ENCODE measurements around the gene MYCN. TPM values are rescaled to one million over a fixed set of nuclear protein-coding genes. Genes with fewer than 3 reads are reported as not detected.

The MYCN gene
- polyA plus RNA-seq, 1 donor (not counting 4 experiments of a cell fraction or from before 2014, with no cell fraction given), result not detected

GRCh38 chr2:15930589-15931318 lies 9.6 kb upstream of the MYCN start:
- Histone ChIP-seq H4K20me1 (ENCODE audit: control insufficient read depth, extremely low read depth, insufficient read depth, low read length) (no peaks in the 10 kb centered on the region), H3K36me3 (ENCODE audit: control insufficient read depth in 2 of 2, extremely low read depth in 1 of 2, insufficient read depth in 2 of 2, low read length in 2 of 2) (no peaks in the 10 kb centered on the region), H3K27me3 (ENCODE audit: control insufficient read depth, extremely low read depth, insufficient read depth, low read length) (no peaks in the 10 kb centered on the region), H3K9me1 (ENCODE audit: control insufficient read depth, extremely low read depth, insufficient read depth, low read length) (no peaks in the 10 kb centered on the region), H3K79me2 (ENCODE audit: control insufficient read depth, insufficient read depth, low read length) (no peaks in the 10 kb centered on the region), H3K9me3 (ENCODE audit: control insufficient read depth, low read depth, low read length) (no peaks in the 10 kb centered on the region), H3K9ac (ENCODE audit: control insufficient read depth, extremely low read depth, insufficient read depth, low read length) (no peak overlapping the region), H3K4me3 (ENCODE audit: control insufficient read depth in 2 of 3, extremely low read depth in 1 of 3, insufficient read depth in 2 of 3, low read depth in 1 of 3, low read length in 3 of 3) (no peak overlapping the region), H3K4me1 (ENCODE audit: control insufficient read depth, extremely low read depth, insufficient read depth, low read length) (no peaks in the 10 kb centered on the region), H3K27ac (ENCODE audit: control insufficient read depth, insufficient read depth, low read length) (no peak overlapping the region), H2AFZ (ENCODE audit: control insufficient read depth, low read length) (no peak overlapping the region), H3K4me2 (ENCODE audit: control insufficient read depth, extremely low read depth, insufficient read depth, low read depth, low read length) (no peak overlapping the region)
- DNase-seq (ENCODE audit: low read depth, low spot score) (no peak), FAIRE-seq (no peak)
- dilution Hi-C loops (cut with MboI; ENCODE audit: extremely low pct_ligation_motif_present, low sequenced_read_pairs), result loop anchor here (25.0 kb wide), 1 partner anchor 582 kb away; no protein-coding TSS in a partner anchor
- TF ChIP-seq CTCF (optimal IDR thresholded peaks at IDR 0.05 in 1 of 3, IDR thresholded peaks at IDR 0.05 in 1 of 3, conservative IDR thresholded peaks at IDR 0.05 in 1 of 3; ENCODE audit: extremely low read depth in 1 of 3, insufficient read depth in 2 of 3, low read length in 3 of 3), result no peak
- TF ChIP-seq EZH2 (IDR thresholded peaks at IDR 0.05; ENCODE audit: low read length), result no peak

- Histone ChIP-seq H3K27ac (ENCODE audit: control insufficient read depth, insufficient read depth, low read length) (no peak overlapping the region), H4K20me1 (ENCODE audit: control insufficient read depth, extremely low read depth, insufficient read depth, low read length) (no peaks in the 10 kb centered on the region), H3K79me2 (ENCODE audit: control insufficient read depth, insufficient read depth, low read length) (no peaks in the 10 kb centered on the region), H3K9ac (ENCODE audit: control insufficient read depth, extremely low read depth, insufficient read depth, low read length) (no peak overlapping the region), H2AFZ (ENCODE audit: control insufficient read depth, low read length) (no peak overlapping the region), H3K4me2 (ENCODE audit: control insufficient read depth, extremely low read depth, insufficient read depth, low read depth, low read length) (no peak overlapping the region), H3K4me3 (ENCODE audit: control insufficient read depth in 2 of 3, extremely low read depth in 1 of 3, insufficient read depth in 2 of 3, low read depth in 1 of 3, low read length in 3 of 3) (no peak overlapping the region), H3K4me1 (ENCODE audit: control insufficient read depth, extremely low read depth, insufficient read depth, low read length) (no peaks in the 10 kb centered on the region), H3K9me1 (ENCODE audit: control insufficient read depth, extremely low read depth, insufficient read depth, low read length) (no peaks in the 10 kb centered on the region), H3K36me3 (ENCODE audit: control insufficient read depth in 2 of 2, extremely low read depth in 1 of 2, insufficient read depth in 2 of 2, low read length in 2 of 2) (no peaks in the 10 kb centered on the region), H3K9me3 (ENCODE audit: control insufficient read depth, low read depth, low read length) (no peaks in the 10 kb centered on the region), H3K27me3 (ENCODE audit: control insufficient read depth, extremely low read depth, insufficient read depth, low read length) (no peaks in the 10 kb centered on the region)
- no peak for FAIRE-seq
- TF ChIP-seq CTCF (optimal IDR thresholded peaks at IDR 0.05 in 1 of 3, IDR thresholded peaks at IDR 0.05 in 1 of 3, conservative IDR thresholded peaks at IDR 0.05 in 1 of 3; ENCODE audit: extremely low read depth in 1 of 3, insufficient read depth in 2 of 3, low read length in 3 of 3), result no peak
- no peak for TF ChIP-seq EZH2 (IDR thresholded peaks at IDR 0.05; ENCODE audit: low read length)
- dilution Hi-C loops (cut with MboI; ENCODE audit: extremely low pct_ligation_motif_present, low sequenced_read_pairs), result loop anchor here (25.0 kb wide), 1 partner anchor 581 kb away; no protein-coding TSS in a partner anchor
- DNase-seq (ENCODE audit: low read depth, low spot score), result no peak
Observed at GRCh38 chr2:15931319-15931890, 8.9 kb upstream of the MYCN start.

All from keratinocyte (primary cell).